HG02623 (cell line): ENCODE results near the gene KIF12.

Experiments used
- ATAC-seq: cut with Tn5 transposase; IDR thresholded peaks from one replicate; pipeline ENCODE4 v1.9.1; 2021; ENCODE audit warnings: moderate library complexity; ENCODE audit not compliant: unreplicated experiment

The KIF12 gene

GRCh38 chr9:114107286-114108001 lies 8.4 kb upstream of the KIF12 start:
- no peak for ATAC-seq

- ATAC-seq: no peak
These were observed 6.1 kb upstream of the KIF12 start for GRCh38 chr9:114105236-114105635.

- ATAC-seq: no peak
These were observed 3.4 kb upstream of the KIF12 start for GRCh38 chr9:114102484-114102883.

- no peak for ATAC-seq
These were observed 1.4 kb upstream of the KIF12 start for GRCh38 chr9:114100536-114100935.

- ATAC-seq: no peak
These were observed 678 bp upstream of the KIF12 start for GRCh38 chr9:114099669-114100270.

GRCh38 chr9:114098021-114098935 lies 814 bp downstream of the KIF12 start:
- no peak for ATAC-seq

GRCh38 chr9:114097613-114098020 lies 1.5 kb downstream of the KIF12 start:
- ATAC-seq: no peak

- no peak for ATAC-seq
These were observed 2.1 kb downstream of the KIF12 start for GRCh38 chr9:114096866-114097612.

- ATAC-seq: no peak
These were observed 3.0 kb downstream of the KIF12 start for GRCh38 chr9:114096041-114096511.

- no peak for ATAC-seq
These were observed 4.1 kb downstream of the KIF12 start for GRCh38 chr9:114094971-114095370.

GRCh38 chr9:114093761-114094505 lies 5.2 kb downstream of the KIF12 start:
- ATAC-seq: no peak

GRCh38 chr9:114093031-114093471 lies 6.0 kb downstream of the KIF12 start:
- no peak for ATAC-seq

GRCh38 chr9:114092336-114092735 lies 6.8 kb downstream of the KIF12 start:
- ATAC-seq: no peak

GRCh38 chr9:114091711-114092110 lies 7.4 kb downstream of the KIF12 start:
- ATAC-seq: no peak

- no peak for ATAC-seq
These were observed 8.3 kb downstream of the KIF12 start for GRCh38 chr9:114090798-114091197.

GRCh38 chr9:114089206-114089840 lies 9.8 kb downstream of the KIF12 start:
- ATAC-seq: no peak

GRCh38 chr9:114088571-114089170 lies 10.4 kb downstream of the KIF12 start:
- no peak for ATAC-seq

- no peak for ATAC-seq
These were observed 11.4 kb downstream of the KIF12 start for GRCh38 chr9:114087721-114088120.

GRCh38 chr9:114086607-114087006 lies 12.5 kb downstream of the KIF12 start:
- ATAC-seq: no peak
